C4-2B (cell line): ENCODE data around the gene BEND2.
A peak's percentile ranks its signal among the peaks of the same experiment; 100 is the strongest.
"Not testable (repeated sequence)": the region's sequence is repeated elsewhere in the genome, so short reads cannot be mapped to it uniquely, and the experiment has no call there.

Source experiments
- H3K27ac ChIP-seq: fragments of 450-650 bp; 2 replicates; pipeline ENCODE4 v1.5.1; 2017
- CTCF ChIP-seq: fragments of 450-650 bp; conservative IDR thresholded peaks from 2 replicates; pipeline ENCODE4 v1.5.1; 2017; ENCODE audit warnings: mild to moderate bottlenecking
- ZFX ChIP-seq: fragments of 450-650 bp; IDR thresholded peaks from 2 replicates; pipeline ENCODE4 v1.6.1; 2017

The BEND2 gene

GRCh38 chrX:18220786-18221185 lies at the start of gene BEND2:
TSS of gene BEND2 (minus strand) at chrX:18220886. CDS start at chrX:18220750, 136 bp downstream.
- H3K27ac ChIP-seq: no peak within 1 kb of the TSS
- TF ChIP-seq ZFX (no peak), CTCF (no peak)

- TF ChIP-seq CTCF (no peak), ZFX (no peak)
- H3K27ac ChIP-seq: no peak overlapping the region
These were observed 34.4 kb upstream of the BEND2 start for GRCh38 chrX:18255059-18255458.

GRCh38 chrX:18252644-18253359 lies 32.1 kb upstream of the BEND2 start:
- no peak overlapping the region for H3K27ac ChIP-seq

DNA sequence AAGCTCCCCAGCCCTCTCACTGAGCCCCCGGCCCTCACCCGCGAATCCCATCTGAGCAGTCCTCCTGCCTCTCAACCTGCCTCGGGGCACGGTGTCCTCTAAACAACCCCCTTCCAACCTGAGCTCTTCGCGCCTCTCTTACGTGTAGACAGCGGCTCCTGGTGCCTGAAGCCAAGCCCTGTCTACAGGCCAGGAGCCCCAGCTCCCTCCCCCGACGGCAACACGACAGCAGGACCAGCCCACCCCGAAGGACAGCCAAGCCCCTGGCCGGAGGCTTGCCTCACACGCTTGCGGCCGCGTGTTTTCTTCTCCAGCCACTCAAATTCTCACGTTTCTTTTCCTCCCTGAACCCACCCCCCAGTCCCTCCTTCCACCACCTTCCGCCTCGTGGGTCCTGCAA lies 9.0 kb upstream of the BEND2 start:
- not testable (repeated sequence) for H3K27ac ChIP-seq

More at GRCh38 chrX:18252644-18253359, 32.1 kb upstream of the BEND2 start:
- no peak for TF ChIP-seq ZFX
- no peak for TF ChIP-seq CTCF

DNA sequence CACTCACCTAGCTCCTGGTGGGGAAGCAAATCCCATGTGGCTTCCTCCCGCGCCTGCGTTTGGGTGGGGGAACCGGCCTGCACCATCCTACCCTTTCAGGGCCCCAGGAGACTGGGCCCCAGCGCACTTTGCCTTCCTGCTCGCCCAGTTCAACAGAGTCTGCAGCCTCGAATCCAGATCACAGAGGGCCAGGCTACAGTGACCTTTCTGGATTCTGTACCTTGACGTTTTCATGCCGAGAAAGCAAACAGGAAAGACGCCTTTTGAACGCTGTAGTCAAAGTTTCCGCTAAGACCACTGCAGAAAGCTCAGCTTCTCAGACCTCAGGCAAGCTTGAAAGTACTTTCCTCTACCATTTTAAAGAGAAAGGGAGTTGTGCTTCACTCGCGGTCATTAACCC lies 7.4 kb upstream of the BEND2 start:
- no peak overlapping the region for H3K27ac ChIP-seq
- no peak for TF ChIP-seq CTCF
- no peak for TF ChIP-seq ZFX

DNA sequence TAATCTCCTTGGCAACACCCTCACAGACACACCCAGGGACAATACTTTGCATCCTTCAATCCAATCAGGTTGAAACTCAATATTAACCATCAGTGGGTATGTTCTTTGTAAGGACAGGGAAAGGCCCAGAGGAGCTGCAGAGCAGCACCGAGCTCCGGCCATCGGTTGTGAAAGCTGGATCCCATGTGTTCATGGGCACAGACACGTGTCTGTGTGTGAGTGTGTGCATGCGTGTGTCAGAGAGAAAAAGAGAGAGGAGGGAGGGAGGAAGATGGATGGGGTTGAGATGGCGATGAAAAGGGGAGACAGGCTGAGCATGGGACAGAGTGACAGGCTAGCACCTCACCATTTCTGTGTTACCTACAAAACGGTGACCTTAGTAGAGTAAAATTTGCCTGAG lies 6.8 kb upstream of the BEND2 start:
- H3K27ac ChIP-seq: no peak overlapping the region
- no peak for TF ChIP-seq ZFX
- no peak for TF ChIP-seq CTCF

DNA sequence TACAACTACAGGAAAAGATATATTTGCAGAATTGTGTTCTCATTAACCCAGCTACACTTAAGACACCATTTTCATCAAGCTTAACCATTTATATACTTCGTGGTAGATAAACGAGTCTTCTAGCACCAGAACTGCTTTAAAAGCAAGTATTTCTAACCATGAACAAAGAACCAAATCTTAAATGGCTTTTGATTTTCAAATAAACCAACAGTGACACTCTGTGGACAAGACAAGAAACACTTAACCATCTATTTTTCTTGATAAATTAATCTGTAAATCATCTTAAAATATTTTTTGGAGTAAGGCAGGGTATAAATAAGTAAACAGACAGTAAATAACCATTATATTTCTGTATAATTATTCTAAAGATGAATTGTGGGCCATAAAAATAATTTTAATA lies 10.2 kb downstream of the BEND2 start:
- H3K27ac ChIP-seq: no peak overlapping the region
- no peak for TF ChIP-seq ZFX
- peak; percentile 48 for TF ChIP-seq CTCF

- no peak overlapping the region for H3K27ac ChIP-seq
- TF ChIP-seq CTCF (no peak), ZFX (no peak)
These were observed 14.0 kb downstream of the BEND2 start for GRCh38 chrX:18206657-18207056.
